MCF 10A (cell line): ENCODE measurements around the gene DDRGK1. TPM values are rescaled to one million over a fixed set of nuclear protein-coding genes. Genes with fewer than 3 reads are reported as not detected.

Experiments used
- BruUV-seq: library from RNA; stranded (reverse); fragments of 400-500 nt; replicated peaks from 2 replicates; lab custom pipeline; 2021; lab: Mats Ljungman, UMichigan
- CTCF ChIA-PET: fragments of 300-600 bp; sonication (Branson Sonifier 250); formaldehyde crosslinking; extraction: SDS; loops from one replicate; lab custom pipeline; 2021; ENCODE audit warnings: antibody characterized with exemption, inconsistent platforms; lab: Yijun Ruan, JAX
- POLR2A ChIA-PET: fragments of 300-600, 350-650 bp; sonication (Branson Sonifier 250); formaldehyde crosslinking; extraction: SDS; loops from one replicate; lab custom pipeline; 2020; ENCODE audit warnings: antibody characterized with exemption, inconsistent platforms; lab: Yijun Ruan, JAX
- DNase-seq: peaks from one replicate; pipeline ENCODE4 v3.0.0-alpha.2; 2018; ENCODE audit not compliant: unreplicated experiment
- H3K27ac Mint-ChIP-seq: one replicate; pipeline ENCODE4 v1.8.0; 2022; ENCODE audit warnings: mild to moderate bottlenecking, low read depth, mixed read lengths; ENCODE audit not compliant: unreplicated experiment
- H3K27me3 Mint-ChIP-seq: one replicate; pipeline ENCODE4 v1.8.0; 2022; ENCODE audit warnings: mixed read lengths; ENCODE audit not compliant: insufficient read depth, unreplicated experiment
- H3K36me3 Mint-ChIP-seq: one replicate; pipeline ENCODE4 v1.8.0; 2022; ENCODE audit warnings: mild to moderate bottlenecking, moderate library complexity, mixed read lengths; ENCODE audit not compliant: insufficient read depth, unreplicated experiment
- H3K4me1 Mint-ChIP-seq: one replicate; pipeline ENCODE4 v1.8.0; 2022; ENCODE audit warnings: mixed read lengths; ENCODE audit not compliant: insufficient read depth, unreplicated experiment
- H3K4me3 Mint-ChIP-seq: one replicate; pipeline ENCODE4 v1.8.0; 2022; ENCODE audit warnings: mild to moderate bottlenecking, moderate library complexity, mixed read lengths; ENCODE audit not compliant: unreplicated experiment
- H3K9me3 Mint-ChIP-seq: one replicate; pipeline ENCODE4 v1.8.0; 2022; ENCODE audit warnings: mixed read lengths; ENCODE audit not compliant: unreplicated experiment
- CTCF ChIP-seq: fragments of 200-600 bp; IDR thresholded peaks from one replicate; pipeline ENCODE4 v1.8.0; 2022; ENCODE audit warnings: antibody characterized with exemption, mild to moderate bottlenecking; ENCODE audit not compliant: unreplicated experiment
- intact Hi-C: fragments of 100-400 bp; cut with micrococcal nuclease; formaldehyde crosslinking; loops from 2 replicates; pipeline ENCODE4 v1.14.1; 2022
- total RNA-seq: library from RNA; stranded (reverse); gene quantifications from 2 replicates; pipeline ENCODE4 v1.2.3, GENCODE V29; 2022

Gene DDRGK1
- total RNA-seq, 1 experiment from 2014 or later: 116 TPM

- Mint-ChIP-seq H3K4me1 (peaks cover 15% of the 10 kb centered on the region), H3K27me3 (no peaks in the 10 kb centered on the region), H3K27ac (no peak overlapping the region), H3K36me3 (peaks cover under 1% of the 10 kb centered on the region), H3K9me3 (no peaks in the 10 kb centered on the region), H3K4me3 (no peak overlapping the region)
- intact Hi-C loops: no loop called here
- TF ChIP-seq CTCF: no peak
- CTCF ChIA-PET: interaction anchor here (0.6 to 1.0 kb wide), 2 partner anchors 11 to 73 kb away, joined by 4 read pairs; no protein-coding TSS in a partner anchor
- BruUV-seq: no TSS peak
- DNase-seq: no peak
- POLR2A ChIA-PET: interaction anchor here (0.5 to 2.2 kb wide), 2 partner anchors 9 to 39 kb away, joined by 3 to 12 read pairs; no protein-coding TSS in a partner anchor
These were observed 37.8 kb upstream of the DDRGK1 start for GRCh38 chr20:3242172-3242692.

GRCh38 chr20:3240776-3241363 is 36.4 kb upstream of the DDRGK1 start:
- BruUV-seq: no TSS peak
- no peak for DNase-seq
- TF ChIP-seq CTCF: no peak
- intact Hi-C loops: no loop called here
- ChIA-PET POLR2A (interaction anchor here (2.2 to 2.8 kb wide), 4 partner anchors 11 to 75 kb away, joined by 12 to 35 read pairs (median 20); partner anchors contain the start of gene ITPA), CTCF (interaction anchor here (1.8 kb wide), 1 partner anchor 22 kb away, joined by 6 read pairs; no protein-coding TSS in a partner anchor)
- peak overlapping the region; percentile 64 for H3K27ac Mint-ChIP-seq
- peaks cover 26% of the 10 kb centered on the region for H3K4me1 Mint-ChIP-seq
- no peaks in the 10 kb centered on the region for H3K36me3 Mint-ChIP-seq
- no peaks in the 10 kb centered on the region for H3K27me3 Mint-ChIP-seq
- H3K4me3 Mint-ChIP-seq: peak overlapping the region; percentile 86
- H3K9me3 Mint-ChIP-seq: no peaks in the 10 kb centered on the region

GRCh38 chr20:3239867-3240775 is 35.6 kb upstream of the DDRGK1 start:
- CTCF ChIA-PET: interaction anchor here (0.6 to 1.8 kb wide), 8 partner anchors 12 to 342 kb away, joined by 3 to 9 read pairs (median 4); no protein-coding TSS in a partner anchor

More at GRCh38 chr20:3239867-3240775, 35.6 kb upstream of the DDRGK1 start:
- Mint-ChIP-seq H3K4me1 (peaks cover 33% of the 10 kb centered on the region), H3K36me3 (no peaks in the 10 kb centered on the region), H3K9me3 (no peaks in the 10 kb centered on the region), H3K4me3 (peak overlapping the region; percentile 86), H3K27ac (no peak overlapping the region), H3K27me3 (no peaks in the 10 kb centered on the region)
- no peak for DNase-seq
- BruUV-seq: TSS peak; percentile 50
- POLR2A ChIA-PET: interaction anchor here (0.6 to 2.8 kb wide), 14 partner anchors 14 to 82 kb away, joined by 3 to 35 read pairs (median 4); partner anchors contain the start of genes FASTKD5, ITPA and UBOX5
- intact Hi-C loops: loop anchor here (5.0 kb wide), 1 partner anchor 72 kb away; no protein-coding TSS in a partner anchor
- no peak for TF ChIP-seq CTCF
